PC-9 (cell line): ENCODE results near the gene CDH16.

Experiments
- CTCF ChIP-seq: fragments of 200-600 bp; sonication (generic); conservative IDR thresholded peaks from 2 replicates; pipeline ENCODE4 v1.6.1; 2017; ENCODE audit warnings: mixed run types, antibody characterized with exemption, mild to moderate bottlenecking, moderate library complexity
- EZH2 ChIP-seq: fragments of 200-600 bp; sonication (generic); IDR thresholded peaks from 2 replicates; pipeline ENCODE4 v1.8.0; 2017; ENCODE audit warnings: antibody characterized with exemption, low read depth

DNA sequence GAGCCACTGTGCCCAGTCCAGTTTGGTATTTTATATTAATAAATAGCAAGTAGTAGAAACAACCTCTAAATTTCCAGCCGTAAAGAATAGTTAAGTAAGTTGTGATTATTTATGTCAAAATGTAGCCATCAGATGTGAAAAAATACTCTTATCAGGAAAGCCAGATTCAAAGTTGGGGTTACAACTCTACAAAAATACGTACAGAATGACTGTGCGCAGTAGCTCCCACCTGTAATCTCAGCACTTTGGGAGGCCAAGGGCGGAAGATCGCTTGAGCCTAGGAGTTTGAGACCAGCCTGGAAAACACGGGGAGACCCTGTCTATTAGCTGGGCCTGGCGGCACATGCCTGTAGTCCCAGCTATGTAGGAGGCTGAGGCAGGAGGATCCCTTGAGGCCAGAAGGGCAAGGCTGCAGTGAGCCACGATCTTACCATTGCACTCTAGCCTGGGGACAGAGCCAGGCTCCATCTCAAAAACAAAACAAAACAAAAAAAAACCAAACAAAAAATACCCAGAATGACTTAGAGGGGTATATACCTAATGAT lies 36.6 kb downstream of the CDH16 start:
- no peak for TF ChIP-seq CTCF
- TF ChIP-seq EZH2, result no peak
